ENCODE measurements around the gene CIAO3. TPM values are rescaled to one million over a fixed set of nuclear protein-coding genes. Genes with fewer than 3 reads are reported as not detected.

Gene CIAO3
- total RNA-seq, 2 donors from 2014 or later, result 23.3 to 25.5 TPM

MicroRNAs encoded within 50 kb of the gene (microRNA counts, 767-probe panel; counts per million panel counts)
- 0 to 1,480 counts per million in 2 donors for microRNA hsa-miR-662

Small RNAs within 50 kb of the gene (microRNA-seq; reads per million reads assigned to microRNA genes)
- 0 reads per million in 2 donors for gene MIR662 (ENCODE audit: borderline number of aligned reads in 2 of 2, borderline replicate concordance in 1 of 2)

Other genes with a start within 250 kb of the CIAO3 start
- gene CAPN15, start 213.3 kb downstream of the CIAO3 start, total RNA-seq, result 10 to 100 TPM; 18.5 to 28.1 TPM
- gene PRR35, start 180.6 kb downstream of the CIAO3 start, total RNA-seq, result not detected
- under 1 TPM; 0.43 to 0.74 TPM for gene NHLRC4, start 174.0 kb downstream of the CIAO3 start, total RNA-seq
- gene PIGQ, start 171.0 kb downstream of the CIAO3 start, total RNA-seq, result 10 to 100 TPM; 20.8 to 21.0 TPM
- 10 to 100 TPM; 11.1 to 13.5 TPM for gene RAB40C, start 150.9 kb downstream of the CIAO3 start, total RNA-seq
- gene WFIKKN1, start 110.0 kb downstream of the CIAO3 start, total RNA-seq, result under 1 TPM; 0.52 to 0.71 TPM
- gene METTL26, start 104.7 kb downstream of the CIAO3 start, total RNA-seq, result 100 to 1,000 TPM; 103 to 137 TPM
- gene MCRIP2, start 99.2 kb downstream of the CIAO3 start, total RNA-seq, result 100 to 1,000 TPM; 110 to 121 TPM
- gene WDR90, start 91.6 kb downstream of the CIAO3 start, total RNA-seq, result 1 to 10 TPM; 3.0 to 5.7 TPM
- gene RHOT2, start 72.9 kb downstream of the CIAO3 start, total RNA-seq, result 10 to 100 TPM; 37.8 to 42.8 TPM
- 1 to 10 TPM in 1 of 2 donors, under 1 TPM in 1; 0.67 to 1.3 TPM for gene RHBDL1, start 65.3 kb downstream of the CIAO3 start, total RNA-seq
- gene STUB1, start 60.6 kb downstream of the CIAO3 start, total RNA-seq, result 100 to 1,000 TPM; 135 to 186 TPM
- 10 to 100 TPM; 76.4 to 82.1 TPM for gene JMJD8, start 56.7 kb downstream of the CIAO3 start, total RNA-seq
- gene WDR24, start 50.6 kb downstream of the CIAO3 start, total RNA-seq, result 10 to 100 TPM in 1 of 2 donors, 1 to 10 TPM in 1; 8.1 to 10.3 TPM
- gene FBXL16, start 35.2 kb downstream of the CIAO3 start, total RNA-seq, result 1 to 10 TPM; 1.3 to 1.7 TPM
- 10 to 100 TPM; 58.9 to 61.3 TPM for gene METRN, start 25.9 kb downstream of the CIAO3 start, total RNA-seq
- 10 to 100 TPM; 36.5 to 37.5 TPM for gene ANTKMT, start 19.9 kb downstream of the CIAO3 start, total RNA-seq
- gene CCDC78, start 14.6 kb downstream of the CIAO3 start, total RNA-seq, result under 1 TPM; 0.43 to 0.56 TPM
- gene HAGHL, start 13.9 kb downstream of the CIAO3 start, total RNA-seq, result 1 to 10 TPM; 9.6 to 9.7 TPM
- gene MSLN, start 19.7 kb upstream of the CIAO3 start, total RNA-seq, result 10 to 100 TPM; 44.8 to 94.6 TPM
- gene RPUSD1, start 47.4 kb upstream of the CIAO3 start, total RNA-seq, result 10 to 100 TPM; 11.4 to 13.2 TPM
- gene CHTF18, start 47.6 kb upstream of the CIAO3 start, total RNA-seq, result 1 to 10 TPM; 1.8 to 2.3 TPM
- not detected for gene GNG13, start 59.7 kb upstream of the CIAO3 start, total RNA-seq
- gene LMF1, start 230.0 kb upstream of the CIAO3 start, total RNA-seq, result 10 to 100 TPM; 11.9 to 14.1 TPM
- 1 to 10 TPM; 1.0 to 1.6 TPM for gene SOX8, start 240.8 kb upstream of the CIAO3 start, total RNA-seq